OCI-LY7 (cell line): ENCODE results near the gene ZMYND19.

ENCODE experiments used
- CTCF ChIP-seq: fragments of 200-600 bp; sonication (generic); conservative IDR thresholded peaks from 2 replicates; pipeline ENCODE4 v1.5.1; 2014; ENCODE audit warnings: mild to moderate bottlenecking, antibody characterized with exemption, low read length, moderate library complexity, mixed read lengths
- EZH2phosphoT487 ChIP-seq: fragments of 200-600 bp; sonication (generic); IDR thresholded peaks from 2 replicates; pipeline ENCODE4 v1.6.1; 2018; ENCODE audit warnings: low read depth, borderline replicate concordance, mild to moderate bottlenecking, mixed run types, antibody characterized with exemption, low read length, moderate library complexity, mixed read lengths

- no peak for TF ChIP-seq CTCF
- no peak for TF ChIP-seq EZH2phosphoT487
Measured at GRCh38 chr9:137564134-137564533, 26.2 kb downstream of the ZMYND19 start.
